Naive thymus-derived CD4-positive, alpha-beta T cell (primary cell): Measurements from ENCODE around the gene SLC6A7. TPM values are rescaled to one million over a fixed set of nuclear protein-coding genes. Genes with fewer than 3 reads are reported as not detected.

Experiments
- ATAC-seq: fragments of 150-1000 bp; cut with Tn5 transposase; 2 replicates; pipeline ENCODE4 v1.10.0; 2021; ENCODE audit warnings: mild to moderate bottlenecking, moderate library complexity
- CTCF ChIA-PET: fragments of 350-600 bp; sonication (Branson Sonifier 250); formaldehyde crosslinking; loops from one replicate; lab custom pipeline; 2021; ENCODE audit warnings: antibody characterized with exemption; lab: Charles Lee
- POLR2A ChIA-PET: fragments of 350-600 bp; sonication (Branson Sonifier 250); formaldehyde crosslinking; loops from one replicate; lab custom pipeline; 2021; ENCODE audit warnings: antibody characterized with exemption, inconsistent platforms; lab: Charles Lee
- DNase-seq, 9 donors: peaks; one replicate each; pipeline versions ENCODE4 v3.0.0 to v3.0.0-alpha.2; 2020 to 2022; ENCODE audit warnings: mixed read lengths in 1 of 9
- H3K27ac ChIP-seq: one replicate; pipeline ENCODE4 v1.7.0; 2013; ENCODE audit warnings: mild to moderate bottlenecking, low read depth, low read length, moderate library complexity
- H3K27me3 ChIP-seq, 2 donors: one replicate each; pipeline ENCODE4 v1.7.0; 2013; ENCODE audit warnings: low read length in 2 of 2, mild to moderate bottlenecking in 2 of 2, moderate library complexity in 2 of 2; ENCODE audit not compliant: control insufficient read depth in 2 of 2, insufficient read depth in 2 of 2
- H3K36me3 ChIP-seq, 3 experiments: 1 replicate in 2 of 3; 2 replicates in 1 of 3; pipeline ENCODE4 v1.7.0; 2013; ENCODE audit warnings: low read length in 3 of 3, mild to moderate bottlenecking in 3 of 3, moderate library complexity in 1 of 3; ENCODE audit not compliant: insufficient read depth in 3 of 3, control insufficient read depth in 2 of 3
- H3K4me1 ChIP-seq, 2 donors: one replicate each; pipeline ENCODE4 v1.7.0; 2013; ENCODE audit warnings: low read length in 2 of 2, mild to moderate bottlenecking in 2 of 2, moderate library complexity in 1 of 2; ENCODE audit not compliant: control insufficient read depth in 2 of 2, insufficient read depth in 2 of 2
- H3K4me3 ChIP-seq: 2 replicates; pipeline ENCODE4 v1.7.0; 2013; ENCODE audit warnings: mild to moderate bottlenecking, low read length
- H3K9me3 ChIP-seq, 3 experiments: 1 replicate in 2 of 3; 2 replicates in 1 of 3; pipeline ENCODE4 v1.7.0; 2013; ENCODE audit warnings: low read length in 3 of 3; ENCODE audit not compliant: control insufficient read depth in 2 of 3
- H3K27ac Mint-ChIP-seq, 9 donors: one replicate each; pipeline ENCODE4 v1.8.0; 2020 to 2022; ENCODE audit warnings: mixed read lengths in 9 of 9, mild to moderate bottlenecking in 8 of 9, moderate library complexity in 5 of 9, inconsistent platforms in 2 of 9
- H3K27me3 Mint-ChIP-seq, 5 donors: one replicate each; pipeline ENCODE4 v1.8.0; 2021 to 2022; ENCODE audit warnings: mixed read lengths in 5 of 5, mild to moderate bottlenecking in 1 of 5
- H3K36me3 Mint-ChIP-seq, 5 donors: one replicate each; pipeline ENCODE4 v1.8.0; 2020 to 2022; ENCODE audit warnings: mixed read lengths in 5 of 5, mild to moderate bottlenecking in 3 of 5, inconsistent platforms in 1 of 5
- H3K4me1 Mint-ChIP-seq, 7 donors: one replicate each; pipeline ENCODE4 v1.8.0; 2020 to 2022; ENCODE audit warnings: mixed read lengths in 7 of 7, mild to moderate bottlenecking in 3 of 7, inconsistent platforms in 1 of 7
- H3K4me3 Mint-ChIP-seq, 10 donors: one replicate each; pipeline ENCODE4 v1.8.0; 2020 to 2022; ENCODE audit warnings: mild to moderate bottlenecking in 10 of 10, mixed read lengths in 10 of 10, moderate library complexity in 6 of 10, inconsistent platforms in 2 of 10
- H3K9me3 Mint-ChIP-seq, 11 donors: one replicate each; pipeline ENCODE4 v1.8.0; 2020 to 2022; ENCODE audit warnings: mixed read lengths in 11 of 11, mild to moderate bottlenecking in 4 of 11, inconsistent platforms in 1 of 11, moderate library complexity in 1 of 11
- intact Hi-C, 2 donors: fragments of 100-400 bp; cut with micrococcal nuclease; formaldehyde crosslinking; loops; one replicate each; pipeline ENCODE4 v1.15.1; 2023
- polyA plus RNA-seq, 2 donors: library from polyadenylated mRNA; unstranded; fragments of 300-500 nt; fragmentation: Illumina TruSeq; gene quantifications; one replicate each; pipeline ENCODE4 v1.2.3, GENCODE V29; 2021
- total RNA-seq, 6 experiments: library from RNA in 5 of 6; stranded (reverse) in 5 of 6; gene quantifications; 1 replicate in 5 of 6; 2 replicates in 1 of 6; pipeline ENCODE4 v1.2.3 and lab custom pipeline; 2021 to 2026

SLC6A7 gene
- total and polyA plus RNA-seq, 7 experiments from 2014 or later, result not detected

DNA sequence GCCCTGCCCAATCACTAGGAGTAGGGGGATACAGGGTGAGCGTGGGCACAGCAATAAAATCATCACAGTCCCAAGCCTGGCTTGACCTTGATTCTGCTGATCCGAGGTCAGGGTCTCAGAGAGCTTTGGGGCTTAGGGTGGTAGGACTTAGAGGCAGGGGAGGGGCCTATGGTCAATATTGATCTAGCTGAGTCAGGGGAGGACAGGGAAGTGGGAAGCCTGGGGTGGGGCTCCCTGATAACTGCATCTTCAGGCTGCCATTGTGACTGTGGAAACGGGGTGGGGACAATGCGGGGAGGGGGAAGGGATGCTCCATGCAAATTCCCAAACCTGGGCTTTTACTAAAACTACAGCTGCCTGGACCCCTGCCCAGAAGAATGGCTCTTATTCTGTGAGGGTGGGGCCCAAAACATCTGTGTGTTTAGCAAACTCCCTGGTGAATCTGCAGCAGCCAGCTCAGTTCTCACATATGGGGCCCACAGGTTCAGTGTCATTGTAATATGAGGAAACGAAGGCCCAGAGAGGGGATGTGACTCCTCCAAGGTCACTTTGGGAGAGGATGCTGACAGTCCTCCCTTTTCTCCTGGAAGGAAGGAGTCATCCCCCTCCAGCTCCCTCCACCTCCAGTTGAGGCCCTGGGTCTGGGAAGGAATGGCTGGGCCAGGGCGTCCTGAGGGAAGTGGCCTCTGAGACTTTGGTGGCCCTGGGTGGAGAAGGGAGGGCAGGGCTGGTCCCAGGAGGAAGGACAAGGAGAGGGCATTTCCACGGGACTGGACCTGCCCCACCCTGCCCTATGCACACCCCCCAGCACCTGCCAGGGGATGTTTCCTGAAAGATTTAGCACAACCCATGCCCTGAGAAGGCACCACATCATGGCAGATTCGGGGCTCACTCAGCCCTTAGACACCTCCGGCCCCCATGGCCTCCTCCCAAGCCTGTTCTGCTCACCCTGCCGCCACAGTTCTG lies 26.4 kb downstream of the SLC6A7 start:
- no peak for ATAC-seq
- Histone ChIP-seq H3K27ac (no peak overlapping the region), H3K9me3 (no peaks in the 10 kb centered on the region), H3K27me3 (peaks cover 0 to 2% of the 10 kb centered on the region in 2 donors), H3K36me3 (no peaks in the 10 kb centered on the region), H3K4me1 (no peaks in the 10 kb centered on the region), H3K4me3 (no peak overlapping the region)
- Mint-ChIP-seq H3K4me3 (no peak overlapping the region), H3K27ac (peak overlapping the region in 1 of 9 donors; percentile 59), H3K9me3 (peaks cover 0 to 4% (median 0%) of the 10 kb centered on the region in 11 donors), H3K27me3 (peaks cover 0 to 10% (median 2%) of the 10 kb centered on the region in 5 donors), H3K36me3 (no peaks in the 10 kb centered on the region), H3K4me1 (peaks cover 0 to 7% (median 0%) of the 10 kb centered on the region in 7 donors)
- ChIA-PET POLR2A (no interaction called here), CTCF (interaction anchor here (1.1 kb wide), 1 partner anchor 59 kb away, joined by 3 read pairs; no protein-coding TSS in a partner anchor)
- intact Hi-C loops, result loop anchor here in 1 of 2 donors (5.0 kb wide), 2 partner anchors 136 to 214 kb away; partner anchors contain the start of genes HMGXB3 and TIGD6
- no peak for DNase-seq

DNA sequence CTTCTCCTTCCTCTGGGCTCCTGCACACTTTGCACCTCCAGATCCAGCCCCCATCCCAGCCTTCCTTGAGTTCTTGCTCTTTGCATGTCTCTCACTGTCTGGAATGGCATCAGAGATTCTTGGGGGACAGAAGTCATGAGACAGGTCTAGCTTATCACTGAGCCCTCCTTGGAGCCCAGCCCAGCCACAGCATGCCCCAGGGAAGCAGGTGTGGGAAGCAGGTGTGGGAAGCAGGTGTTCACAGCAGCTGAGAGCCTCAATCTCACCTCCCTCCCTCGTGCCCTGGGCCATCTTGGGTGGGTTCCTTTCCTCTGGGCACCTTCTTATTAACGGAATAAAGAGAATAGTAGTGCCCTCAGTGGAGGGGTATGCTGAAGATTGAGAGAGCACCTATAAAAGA lies 27.2 kb downstream of the SLC6A7 start:
- POLR2A ChIA-PET, result no interaction called here
- Mint-ChIP-seq H3K9me3 (peaks cover 0 to 3% (median 0%) of the 10 kb centered on the region in 11 donors), H3K4me3 (no peak overlapping the region), H3K4me1 (peaks cover 0 to 6% (median 0%) of the 10 kb centered on the region in 7 donors), H3K27ac (no peak overlapping the region), H3K27me3 (peaks cover 0 to 14% (median 2%) of the 10 kb centered on the region in 5 donors), H3K36me3 (no peaks in the 10 kb centered on the region)
- no peak overlapping the region for H3K27ac ChIP-seq
- H3K36me3 ChIP-seq, result no peaks in the 10 kb centered on the region
- no peaks in the 10 kb centered on the region for H3K9me3 ChIP-seq
- intact Hi-C loops, result loop anchor here in 1 of 2 donors (5.0 kb wide), 2 partner anchors 135 to 215 kb away; partner anchors contain the start of genes HMGXB3 and TIGD6
- no peak for DNase-seq
- H3K4me1 ChIP-seq, result no peaks in the 10 kb centered on the region
- CTCF ChIA-PET, result no interaction called here
- no peak for ATAC-seq
- peaks cover 0 to 2% of the 10 kb centered on the region in 2 donors for H3K27me3 ChIP-seq
- H3K4me3 ChIP-seq, result no peak overlapping the region

DNA sequence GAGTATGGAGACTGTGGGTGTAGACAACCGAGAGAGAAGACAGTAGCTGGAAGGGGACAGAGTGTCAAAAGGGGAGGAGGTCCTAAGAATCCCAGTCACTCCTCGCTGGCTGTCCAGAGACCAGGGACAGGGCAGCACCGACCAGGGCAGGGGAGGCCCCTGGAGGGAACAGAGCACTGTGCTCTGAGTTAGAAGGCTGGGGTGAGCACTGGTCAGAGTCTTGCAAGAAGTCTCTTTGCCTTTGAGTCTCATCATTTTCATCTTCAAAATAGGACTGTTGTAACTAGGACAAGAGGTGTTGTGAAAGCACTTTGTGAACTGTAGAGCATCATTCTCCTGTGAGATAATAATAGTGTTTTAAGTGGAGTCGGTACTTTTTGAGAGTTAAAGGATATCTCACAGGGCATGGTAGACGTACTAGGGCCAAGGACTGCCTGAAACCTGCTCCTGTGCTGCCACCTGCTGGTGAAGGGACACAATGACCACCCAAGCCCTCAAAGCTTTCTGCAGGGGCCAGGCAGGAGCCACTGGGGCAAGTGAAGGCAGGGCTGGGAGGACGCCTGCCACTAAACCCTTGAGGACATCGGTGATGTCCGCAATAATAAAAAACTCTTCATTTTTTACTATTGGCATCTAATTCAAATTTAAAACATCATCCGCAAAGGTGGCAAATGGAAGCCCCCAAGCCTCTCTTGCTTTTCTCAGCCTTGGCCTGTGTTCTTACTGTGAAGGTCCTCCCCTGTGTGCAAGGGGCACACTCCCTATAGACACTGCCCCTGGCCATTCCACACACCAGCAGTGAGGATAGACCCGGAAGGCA lies 28.2 kb downstream of the SLC6A7 start:
- DNase-seq (peak; percentile 51 to 81 (median 70)), ATAC-seq (peak; percentile 90)
- Mint-ChIP-seq H3K9me3 (peaks cover 0 to 1% (median 0%) of the 10 kb centered on the region in 11 donors), H3K4me1 (peaks cover 0 to 5% (median 0%) of the 10 kb centered on the region in 7 donors), H3K36me3 (no peaks in the 10 kb centered on the region), H3K4me3 (no peak overlapping the region), H3K27ac (no peak overlapping the region), H3K27me3 (peaks cover 0 to 14% (median 2%) of the 10 kb centered on the region in 5 donors)
- Histone ChIP-seq H3K27me3 (peaks cover 0 to 2% of the 10 kb centered on the region in 2 donors), H3K4me3 (no peak overlapping the region), H3K27ac (no peak overlapping the region), H3K36me3 (no peaks in the 10 kb centered on the region), H3K9me3 (no peaks in the 10 kb centered on the region), H3K4me1 (no peaks in the 10 kb centered on the region)
- ChIA-PET POLR2A (no interaction called here), CTCF (interaction anchor here (0.9 to 1.3 kb wide), 3 partner anchors 88 to 268 kb away, joined by 3 read pairs; no protein-coding TSS in a partner anchor)
- intact Hi-C loops, result loop anchor here (1.0 to 5.0 kb wide), 9 partner anchors 57 to 582 kb away; partner anchors contain the start of genes HMGXB3 (in 1 of the 2) and TIGD6 (in 1 of the 2)

DNA sequence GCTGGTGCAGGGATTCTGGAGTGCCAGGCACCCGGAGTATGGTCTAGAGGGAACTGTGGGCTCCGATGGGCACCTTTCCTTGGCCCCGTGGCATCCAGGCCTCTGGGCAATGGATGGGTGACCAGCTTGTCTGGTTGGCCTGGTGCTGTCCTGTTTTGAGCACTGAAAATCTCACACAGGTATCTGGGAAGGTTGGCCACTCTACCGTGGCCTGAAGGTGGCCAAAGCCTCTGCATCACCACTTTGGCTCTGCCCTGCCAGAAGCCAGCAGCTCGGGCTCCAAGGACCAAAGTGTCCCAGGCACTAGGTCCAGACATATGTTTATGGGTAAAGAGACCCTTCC lies 28.8 kb downstream of the SLC6A7 start:
- ATAC-seq, result no peak
- intact Hi-C loops, result loop anchor here (1.0 to 5.0 kb wide), 9 partner anchors 57 to 582 kb away; partner anchors contain the start of genes HMGXB3 (in 1 of the 2) and TIGD6 (in 1 of the 2)
- H3K27me3 Mint-ChIP-seq, result peaks cover 0 to 14% (median 2%) of the 10 kb centered on the region in 5 donors
- H3K36me3 Mint-ChIP-seq, result no peaks in the 10 kb centered on the region
- POLR2A ChIA-PET, result no interaction called here
- H3K4me1 Mint-ChIP-seq, result peaks cover 0 to 5% (median 0%) of the 10 kb centered on the region in 7 donors
- Histone ChIP-seq H3K4me3 (no peak overlapping the region), H3K36me3 (no peaks in the 10 kb centered on the region), H3K27me3 (peaks cover 0 to 2% of the 10 kb centered on the region in 2 donors), H3K9me3 (no peaks in the 10 kb centered on the region), H3K27ac (no peak overlapping the region), H3K4me1 (no peaks in the 10 kb centered on the region)
- CTCF ChIA-PET, result interaction anchor here (0.6 to 1.3 kb wide), 4 partner anchors 29 to 268 kb away, joined by 3 read pairs; no protein-coding TSS in a partner anchor
- peaks cover 0 to 1% (median 0%) of the 10 kb centered on the region in 11 donors for H3K9me3 Mint-ChIP-seq
- no peak overlapping the region for H3K4me3 Mint-ChIP-seq
- no peak overlapping the region for H3K27ac Mint-ChIP-seq
- DNase-seq, result no peak

DNA sequence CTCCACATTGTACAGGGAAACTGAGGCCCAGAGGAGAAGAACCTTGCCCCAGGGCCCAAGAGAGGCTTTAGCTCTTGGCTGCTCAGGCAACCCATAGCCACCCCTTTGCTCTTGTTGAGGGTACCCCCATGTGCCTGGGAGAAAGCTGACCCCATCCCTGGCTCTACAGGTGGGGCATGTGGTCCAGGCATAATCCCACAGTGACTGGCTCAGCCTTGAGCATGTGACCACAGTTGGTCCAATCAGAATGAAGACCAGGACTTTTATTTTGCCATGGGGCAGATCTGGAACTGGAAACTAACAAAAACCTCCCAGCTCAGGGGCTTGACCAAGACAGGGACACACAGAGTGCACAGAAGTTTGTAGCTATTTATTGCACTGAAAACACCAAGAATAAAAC lies 29.3 kb downstream of the SLC6A7 start:
- peaks cover 0 to 2% of the 10 kb centered on the region in 2 donors for H3K27me3 ChIP-seq
- peaks cover 0 to 1% (median 0%) of the 10 kb centered on the region in 11 donors for H3K9me3 Mint-ChIP-seq
- DNase-seq, result no peak
- no peaks in the 10 kb centered on the region for H3K4me1 ChIP-seq
- no peak overlapping the region for H3K27ac Mint-ChIP-seq
- no peaks in the 10 kb centered on the region for H3K36me3 Mint-ChIP-seq
- intact Hi-C loops, result loop anchor here in 1 of 2 donors (2.0 to 5.0 kb wide), 3 partner anchors 133 to 582 kb away; partner anchors contain the start of genes HMGXB3 and TIGD6
- H3K27ac ChIP-seq, result no peak overlapping the region
- peaks cover 0 to 5% (median 0%) of the 10 kb centered on the region in 7 donors for H3K4me1 Mint-ChIP-seq
- H3K36me3 ChIP-seq, result no peaks in the 10 kb centered on the region
- no peak overlapping the region for H3K4me3 Mint-ChIP-seq
- no peak for ATAC-seq
- H3K9me3 ChIP-seq, result no peaks in the 10 kb centered on the region
- H3K27me3 Mint-ChIP-seq, result peaks cover 0 to 14% (median 2%) of the 10 kb centered on the region in 5 donors
- ChIA-PET CTCF (interaction anchor here (0.6 to 1.3 kb wide), 3 partner anchors 29 to 214 kb away, joined by 3 read pairs; no protein-coding TSS in a partner anchor), POLR2A (no interaction called here)
- H3K4me3 ChIP-seq, result no peak overlapping the region

DNA sequence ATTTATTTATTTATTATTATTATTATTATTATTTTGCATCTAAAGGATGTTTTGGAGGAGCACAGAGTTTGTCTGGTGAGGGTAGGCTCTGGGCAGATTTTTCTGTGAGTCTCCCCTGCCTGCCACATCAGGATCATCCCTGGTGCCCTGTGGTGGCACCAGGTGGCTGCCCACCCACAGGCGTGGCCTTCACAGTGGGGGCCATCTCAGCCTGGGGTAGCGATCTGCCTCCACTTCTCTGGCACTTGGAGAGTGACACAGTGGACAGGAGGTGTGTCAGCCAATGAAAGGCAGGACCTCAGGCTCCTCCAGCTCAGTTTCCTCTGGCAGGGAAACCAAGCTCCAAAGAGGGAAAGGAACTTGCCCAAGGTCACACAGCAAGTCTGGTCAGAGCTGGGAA lies 30.0 kb downstream of the SLC6A7 start:
- H3K9me3 Mint-ChIP-seq, result peaks cover 0 to 1% (median 0%) of the 10 kb centered on the region in 11 donors
- no peaks in the 10 kb centered on the region for H3K9me3 ChIP-seq
- H3K4me1 ChIP-seq, result no peaks in the 10 kb centered on the region
- CTCF ChIA-PET, result interaction anchor here (1.0 kb wide), 1 partner anchor 156 kb away, joined by 4 read pairs; no protein-coding TSS in a partner anchor
- POLR2A ChIA-PET, result no interaction called here
- no peak overlapping the region for H3K27ac Mint-ChIP-seq
- H3K36me3 Mint-ChIP-seq, result no peaks in the 10 kb centered on the region
- H3K27me3 ChIP-seq, result peaks cover 0 to 2% of the 10 kb centered on the region in 2 donors
- no peak for ATAC-seq
- H3K4me3 ChIP-seq, result no peak overlapping the region
- peaks cover 0 to 14% (median 2%) of the 10 kb centered on the region in 5 donors for H3K27me3 Mint-ChIP-seq
- no peak overlapping the region for H3K27ac ChIP-seq
- H3K4me1 Mint-ChIP-seq, result peaks cover 0 to 5% (median 0%) of the 10 kb centered on the region in 7 donors
- H3K4me3 Mint-ChIP-seq, result no peak overlapping the region
- intact Hi-C loops, result loop anchor here in 1 of 2 donors (2.0 to 5.0 kb wide), 3 partner anchors 132 to 583 kb away; partner anchors contain the start of genes HMGXB3 and TIGD6
- H3K36me3 ChIP-seq, result no peaks in the 10 kb centered on the region
- DNase-seq, result no peak
